Smooth muscle cell (in vitro differentiated cells): ENCODE data around the gene IPO9. TPM values are rescaled to one million over a fixed set of nuclear protein-coding genes. Genes with fewer than 3 reads are reported as not detected.

Source experiments
- DNase-seq: peaks from one replicate; lab custom pipeline; 2025; ENCODE audit not compliant: unreplicated experiment; lab: John Stamatoyannopoulos, UW
- H2AFZ ChIP-seq: fragments of 200-600 bp; sonication (generic); 2 replicates; pipeline ENCODE4 v1.6.0; 2016; ENCODE audit warnings: antibody characterized with exemption, low read depth, mild to moderate bottlenecking
- H3F3A ChIP-seq: fragments of 200-600 bp; sonication (generic); 2 replicates; pipeline ENCODE4 v1.6.0; 2017; ENCODE audit warnings: antibody characterized with exemption, low read depth
- H3K27ac ChIP-seq: fragments of 200-600 bp; sonication (generic); 2 replicates; pipeline ENCODE4 v1.5.1; 2016; ENCODE audit warnings: low read depth, mild to moderate bottlenecking
- H3K27me3 ChIP-seq: fragments of 200-600 bp; sonication (generic); 2 replicates; pipeline ENCODE4 v1.6.1; 2016; ENCODE audit warnings: low read depth, mild to moderate bottlenecking
- H3K36me3 ChIP-seq: fragments of 200-600 bp; sonication (generic); 2 replicates; pipeline ENCODE4 v1.5.1; 2016; ENCODE audit warnings: low read depth
- H3K4me1 ChIP-seq: fragments of 200-600 bp; sonication (generic); 2 replicates; pipeline ENCODE4 v1.5.1; 2016; ENCODE audit warnings: low read depth
- H3K4me2 ChIP-seq: fragments of 200-600 bp; sonication (generic); 2 replicates; pipeline ENCODE4 v1.6.0; 2016; ENCODE audit warnings: mild to moderate bottlenecking
- H3K4me3 ChIP-seq: fragments of 200-600 bp; sonication (generic); 2 replicates; pipeline ENCODE4 v1.5.1; 2016; ENCODE audit warnings: mild to moderate bottlenecking
- H3K79me2 ChIP-seq: fragments of 200-600 bp; sonication (generic); 2 replicates; pipeline ENCODE4 v1.6.0; 2016; ENCODE audit warnings: low read depth, mild to moderate bottlenecking
- H3K9ac ChIP-seq: fragments of 200-600 bp; sonication (generic); 2 replicates; pipeline ENCODE4 v1.6.0; 2016; ENCODE audit warnings: low read depth
- H3K9me3 ChIP-seq: fragments of 200-600 bp; sonication (generic); replicated peaks from 2 replicates; pipeline ENCODE4 v1.5.1; 2016; ENCODE audit warnings: low read depth
- H4K20me1 ChIP-seq: fragments of 200-600 bp; sonication (generic); 2 replicates; pipeline ENCODE4 v1.6.0; 2016; ENCODE audit warnings: low read depth
- CTCF ChIP-seq: fragments of 200-600 bp; sonication (generic); IDR thresholded peaks from 2 replicates; pipeline ENCODE4 v1.5.1; 2017; ENCODE audit warnings: borderline replicate concordance, mild to moderate bottlenecking, antibody characterized with exemption; ENCODE audit not compliant: insufficient read depth, poor library complexity, severe bottlenecking
- whole genome bisulfite sequencing: methylation state at CpG from one replicate; pipeline ENCODE4 v1.1.7; 2016; ENCODE audit warnings: low lambda C conversion rate; 5-methylcytosine and 5-hydroxymethylcytosine counted together
- polyA plus RNA-seq: library from polyadenylated mRNA; unstranded; fragments of >200 nt; fragmentation: Nextera tagmentation; extraction: Ambion mirVana; gene quantifications from 2 replicates; pipeline ENCODE4 v1.2.1, GENCODE V29; 2016
- total RNA-seq: library from RNA; depleted of rRNA; stranded (reverse); fragments of >200 nt; gene quantifications from 2 replicates; pipeline ENCODE4 v1.2.3, GENCODE V29; 2014

Gene IPO9
- total and polyA plus RNA-seq, 2 experiments from 2014 or later, result 24.9 to 43.6 TPM

GRCh38 chr1:201818971-201819750 is 9.8 kb upstream of the IPO9 start:
- DNase-seq, result no peak
- peaks cover 4% of the 10 kb centered on the region for H4K20me1 ChIP-seq

GRCh38 chr1:201820413-201820812 is 8.5 kb upstream of the IPO9 start:
- no peak overlapping the region for H3K9ac ChIP-seq
- no peaks in the 10 kb centered on the region for H3K9me3 ChIP-seq
- no peak for DNase-seq
- no peak overlapping the region for H3K4me3 ChIP-seq
- no peak overlapping the region for H3K4me2 ChIP-seq
- H3K4me1 ChIP-seq, result no peaks in the 10 kb centered on the region
- no peak overlapping the region for H3K27ac ChIP-seq
- 96% methylated on average over 2 of the region's 2 CpGs for WGBS
- H4K20me1 ChIP-seq, result peaks cover 4% of the 10 kb centered on the region
- no peaks in the 10 kb centered on the region for H3K27me3 ChIP-seq
- H3K36me3 ChIP-seq, result peaks cover 31% of the 10 kb centered on the region
- TF ChIP-seq CTCF, result no peak
- H3F3A ChIP-seq, result peaks cover 26% of the 10 kb centered on the region
- no peak overlapping the region for H2AFZ ChIP-seq
- no peaks in the 10 kb centered on the region for H3K79me2 ChIP-seq

More at GRCh38 chr1:201818971-201819750, 9.8 kb upstream of the IPO9 start:
- no peak overlapping the region for H3K9ac ChIP-seq
- H3K36me3 ChIP-seq, result peaks cover 31% of the 10 kb centered on the region
- 76% methylated on average over 5 of the region's 5 CpGs for WGBS
- H3K4me1 ChIP-seq, result no peaks in the 10 kb centered on the region
- H2AFZ ChIP-seq, result no peak overlapping the region
- no peaks in the 10 kb centered on the region for H3K79me2 ChIP-seq
- H3K27ac ChIP-seq, result peak overlapping the region; percentile 13
- no peaks in the 10 kb centered on the region for H3K9me3 ChIP-seq
- no peak overlapping the region for H3K4me2 ChIP-seq
- no peak overlapping the region for H3K4me3 ChIP-seq
- H3F3A ChIP-seq, result peaks cover 16% of the 10 kb centered on the region
- TF ChIP-seq CTCF, result no peak
- H3K27me3 ChIP-seq, result no peaks in the 10 kb centered on the region

DNA sequence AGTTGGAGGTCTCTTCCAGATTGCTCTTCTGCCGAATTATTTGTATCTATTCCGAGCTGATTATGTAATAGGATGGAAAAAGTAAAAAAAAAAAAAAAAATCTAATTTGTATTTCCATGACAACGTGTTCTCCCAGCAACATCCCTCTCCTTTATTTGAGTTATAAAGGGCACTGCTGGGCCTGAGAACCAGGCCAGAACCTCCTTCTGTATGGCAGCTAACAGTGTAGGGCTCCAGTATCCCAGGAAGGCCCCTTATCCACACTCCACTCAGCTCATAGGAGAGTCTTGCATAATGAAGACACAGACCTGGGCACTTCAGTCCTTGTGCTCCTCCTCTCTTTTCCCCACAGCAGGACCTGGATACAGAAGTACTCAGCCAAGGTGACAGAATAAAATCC is 3.7 kb upstream of the IPO9 start:
- no peak for DNase-seq
- no peak overlapping the region for H3K9ac ChIP-seq
- H4K20me1 ChIP-seq, result no peaks in the 10 kb centered on the region
- no peak overlapping the region for H3K4me3 ChIP-seq
- peaks cover 8% of the 10 kb centered on the region for H3K79me2 ChIP-seq
- peak overlapping the region; percentile 11 for H3K27ac ChIP-seq
- H3K27me3 ChIP-seq, result no peaks in the 10 kb centered on the region
- H2AFZ ChIP-seq, result no peak overlapping the region
- peaks cover 9% of the 10 kb centered on the region for H3K36me3 ChIP-seq
- peaks cover 27% of the 10 kb centered on the region for H3F3A ChIP-seq
- H3K9me3 ChIP-seq, result no peaks in the 10 kb centered on the region
- no peak overlapping the region for H3K4me2 ChIP-seq
- WGBS, result 97% methylated on average over 3 of the region's 3 CpGs
- no peak for TF ChIP-seq CTCF
- H3K4me1 ChIP-seq, result peaks cover 13% of the 10 kb centered on the region

DNA sequence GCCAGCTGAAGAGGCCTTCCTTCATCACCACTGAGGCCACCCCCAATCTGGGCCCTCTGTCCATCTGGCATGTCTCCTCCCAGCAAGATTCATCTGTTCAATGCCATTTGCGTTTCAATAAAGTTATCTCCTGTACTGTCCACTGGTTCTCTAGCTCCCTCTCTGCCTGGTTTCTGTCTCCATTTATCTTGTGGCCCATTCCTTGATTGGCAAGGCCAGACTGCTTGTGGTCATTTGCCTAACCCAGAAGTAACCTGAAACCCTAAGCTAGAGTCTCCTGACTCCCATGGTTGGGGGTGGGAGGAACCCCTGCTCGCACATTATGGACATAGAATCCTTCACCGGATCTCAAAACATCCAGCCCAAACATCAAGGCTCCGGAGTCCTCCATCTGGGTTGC is 2.1 kb upstream of the IPO9 start:
- Histone ChIP-seq H3F3A (peaks cover 21% of the 10 kb centered on the region), H3K36me3 (no peaks in the 10 kb centered on the region), H3K27me3 (no peaks in the 10 kb centered on the region), H3K4me2 (no peak overlapping the region), H3K9ac (no peak overlapping the region), H2AFZ (no peak overlapping the region), H3K9me3 (no peaks in the 10 kb centered on the region), H3K4me3 (no peak overlapping the region), H3K27ac (peak overlapping the region; percentile 8), H3K79me2 (peaks cover 24% of the 10 kb centered on the region), H3K4me1 (peaks cover 24% of the 10 kb centered on the region), H4K20me1 (peaks cover 14% of the 10 kb centered on the region)
- TF ChIP-seq CTCF, result no peak
- DNase-seq, result no peak
- WGBS, result 75% methylated on average over 4 of the region's 4 CpGs
